GM23338 (cell line): ENCODE measurements around the gene RAD52.

ENCODE experiments used
- CREB1 ChIP-seq: fragments of 250-450 bp; sonication (Bioruptor Pico); IDR thresholded peaks from 2 replicates; pipeline ENCODE4 v1.5.0; 2020; ENCODE audit warnings: low read depth, mild to moderate bottlenecking, moderate library complexity
- CTCF ChIP-seq, 2 experiments: fragments of 200-600 bp in 1 of 2; sonication (generic) in 1 of 2; conservative IDR thresholded peaks; 2 replicates each; pipeline versions ENCODE4 v1.5.1 to v1.6.1; 2016 to 2017; ENCODE audit warnings: antibody characterized with exemption in 2 of 2, low read depth in 2 of 2, mild to moderate bottlenecking in 2 of 2, moderate library complexity in 1 of 2
- ETS1 ChIP-seq: IDR thresholded peaks from 2 replicates; pipeline ENCODE4 v1.6.1; 2016; ENCODE audit warnings: antibody characterized with exemption
- EZH2 ChIP-seq: fragments of 200-600 bp; sonication (generic); IDR thresholded peaks from one replicate; pipeline ENCODE4 v1.8.0; 2017; ENCODE audit warnings: antibody characterized with exemption, mild to moderate bottlenecking, low read depth; ENCODE audit not compliant: unreplicated experiment
- EZH2phosphoT487 ChIP-seq: fragments of 200-600 bp; sonication (generic); IDR thresholded peaks from one replicate; pipeline ENCODE4 v1.8.1; 2018; ENCODE audit warnings: antibody characterized with exemption; ENCODE audit not compliant: unreplicated experiment
- POLR2AphosphoS5 ChIP-seq: IDR thresholded peaks from 2 replicates; pipeline ENCODE4 v1.6.1; 2016; ENCODE audit warnings: antibody characterized with exemption, low read depth
- REST ChIP-seq: IDR thresholded peaks from one replicate; pipeline ENCODE4 v1.6.1; 2018; ENCODE audit warnings: antibody characterized with exemption; ENCODE audit not compliant: unreplicated experiment
- ZNF114 ChIP-seq: fragments of 250-450 bp; sonication (Bioruptor Pico); IDR thresholded peaks from 2 replicates; pipeline ENCODE4 v1.5.0; 2020; ENCODE audit warnings: mild to moderate bottlenecking, moderate library complexity

GRCh38 chr12:885701-886100 is 63.8 kb downstream of the RAD52 start:
- no peak for TF ChIP-seq CTCF (conservative IDR thresholded peaks at IDR 0.05; ENCODE audit: low read depth in 2 of 2)
- no peak for TF ChIP-seq EZH2phosphoT487
- TF ChIP-seq POLR2AphosphoS5: no peak
- no peak for TF ChIP-seq EZH2
- no peak for TF ChIP-seq ZNF114 (CRISPR knock-in tag)
- no peak for TF ChIP-seq CREB1
- TF ChIP-seq ETS1: no peak
- no peak for TF ChIP-seq REST
